CD14-positive monocyte (primary cell): Measurements from ENCODE around the gene MSI2. TPM values are rescaled to one million over a fixed set of nuclear protein-coding genes. Genes with fewer than 3 reads are reported as not detected.

Source experiments
- DNase-seq, 3 donors: peaks; one replicate each; pipeline ENCODE4 v3.0.0-alpha.2; 2011 to 2022
- H2AFZ ChIP-seq: 2 replicates; pipeline ENCODE4 v1.6.0; 2012; ENCODE audit warnings: mild to moderate bottlenecking, low read depth, low read length, inconsistent platforms; ENCODE audit not compliant: insufficient read depth, poor library complexity, severe bottlenecking
- H3K27ac ChIP-seq, 2 donors: 1 replicate in 1 of 2; 2 replicates in 1 of 2; pipeline ENCODE4 v1.5.1; 2012 to 2013; ENCODE audit warnings: low read length in 2 of 2, control low read depth in 1 of 2, inconsistent platforms in 1 of 2, low read depth in 1 of 2, mild to moderate bottlenecking in 1 of 2
- H3K27me3 ChIP-seq, 2 donors: one replicate each; pipeline versions ENCODE4 v1.6.0 to v1.6.1; 2011 to 2013; ENCODE audit warnings: low read length in 2 of 2; ENCODE audit not compliant: control insufficient read depth in 2 of 2, insufficient read depth in 2 of 2
- H3K36me3 ChIP-seq, 2 donors: replicated peaks in 1 of 2; 1 replicate in 1 of 2; 2 replicates in 1 of 2; pipeline versions ENCODE4 v1.5.1 to v1.6.1; 2012 to 2013; ENCODE audit warnings: low read length in 2 of 2, control low read depth in 1 of 2, inconsistent platforms in 1 of 2, mild to moderate bottlenecking in 1 of 2; ENCODE audit not compliant: insufficient read depth in 2 of 2, control insufficient read depth in 1 of 2
- H3K4me1 ChIP-seq, 2 donors: 1 replicate in 1 of 2; 2 replicates in 1 of 2; pipeline versions ENCODE4 v1.5.1 to v1.6.1; 2012 to 2013; ENCODE audit warnings: low read length in 2 of 2, control low read depth in 1 of 2, inconsistent platforms in 1 of 2, mild to moderate bottlenecking in 1 of 2, moderate library complexity in 1 of 2; ENCODE audit not compliant: insufficient read depth in 2 of 2, control insufficient read depth in 1 of 2
- H3K4me2 ChIP-seq: replicated peaks from 2 replicates; pipeline ENCODE3; 2012; ENCODE audit warnings: low read length, moderate library complexity, mild to moderate bottlenecking; ENCODE audit not compliant: poor library complexity, severe bottlenecking; ENCODE audit errors: extremely low read depth
- H3K4me3 ChIP-seq, 3 experiments: fragments of 200-600 bp in 1 of 3; sonication (generic) in 1 of 3; replicated peaks in 1 of 3; 1 replicate in 2 of 3; 2 replicates in 1 of 3; pipeline ENCODE4 v1.5.1; 2011 to 2013; ENCODE audit warnings: low read length in 3 of 3, mild to moderate bottlenecking in 3 of 3, control low read depth in 2 of 3, low read depth in 2 of 3, inconsistent platforms in 1 of 3, moderate library complexity in 1 of 3
- H3K79me2 ChIP-seq: 2 replicates; pipeline ENCODE4 v1.6.0; 2012; ENCODE audit warnings: mild to moderate bottlenecking, control low read depth, inconsistent platforms, low read length, moderate library complexity; ENCODE audit not compliant: insufficient read depth
- H3K9ac ChIP-seq: 2 replicates; pipeline ENCODE4 v1.6.0; 2017; ENCODE audit warnings: low read length, mild to moderate bottlenecking; ENCODE audit not compliant: insufficient read depth, poor library complexity, severe bottlenecking
- H3K9me3 ChIP-seq, 2 donors: replicated peaks in 1 of 2; 1 replicate in 1 of 2; 2 replicates in 1 of 2; pipeline versions ENCODE4 v1.5.1 to v1.6.1; 2012 to 2013; ENCODE audit warnings: low read length in 2 of 2, control low read depth in 1 of 2; ENCODE audit not compliant: control insufficient read depth in 1 of 2, insufficient read depth in 1 of 2
- H4K20me1 ChIP-seq: 2 replicates; pipeline ENCODE4 v1.6.0; 2012; ENCODE audit warnings: mild to moderate bottlenecking, low read length, control low read depth, moderate library complexity; ENCODE audit not compliant: insufficient read depth
- H3K27ac Mint-ChIP-seq, 7 donors: one replicate each; pipeline ENCODE4 v1.8.0; 2020; ENCODE audit warnings: mild to moderate bottlenecking in 7 of 7, mixed read lengths in 7 of 7, moderate library complexity in 6 of 7, inconsistent platforms in 2 of 7
- H3K27me3 Mint-ChIP-seq, 3 donors: one replicate each; pipeline ENCODE4 v1.8.0; 2021 to 2022; ENCODE audit warnings: low read depth in 3 of 3, mild to moderate bottlenecking in 3 of 3, mixed read lengths in 3 of 3, moderate library complexity in 3 of 3, inconsistent platforms in 1 of 3
- H3K36me3 Mint-ChIP-seq, 2 donors: one replicate each; pipeline ENCODE4 v1.8.0; 2020; ENCODE audit warnings: mixed read lengths in 2 of 2, inconsistent platforms in 1 of 2, mild to moderate bottlenecking in 1 of 2
- H3K4me1 Mint-ChIP-seq: one replicate; pipeline ENCODE4 v1.8.0; 2020; ENCODE audit warnings: mild to moderate bottlenecking, mixed read lengths
- H3K4me3 Mint-ChIP-seq, 2 donors: one replicate each; pipeline ENCODE4 v1.8.0; 2020; ENCODE audit warnings: mild to moderate bottlenecking in 2 of 2, mixed read lengths in 2 of 2, moderate library complexity in 1 of 2
- H3K9me3 Mint-ChIP-seq, 7 donors: one replicate each; pipeline ENCODE4 v1.8.0; 2020 to 2022; ENCODE audit warnings: mixed read lengths in 7 of 7, mild to moderate bottlenecking in 6 of 7, moderate library complexity in 6 of 7, inconsistent platforms in 2 of 7
- WGBS: methylation state at CpG from one replicate; pipeline ENCODE4 v1.1.5; 2013; ENCODE audit warnings: missing lambda C conversion rate; ENCODE audit not compliant: insufficient coverage; 5-methylcytosine and 5-hydroxymethylcytosine counted together
- intact Hi-C, 2 donors: fragments of 100-400 bp; cut with micrococcal nuclease; formaldehyde crosslinking; loops; one replicate each; pipeline versions ENCODE4 v1.15.0 to v1.15.1; 2023
- polyA plus RNA-seq, 3 donors: library from polyadenylated mRNA; depleted of rRNA in 1 of 3; unstranded in 2 of 3; stranded (reverse) in 1 of 3; fragments of 300-500 nt in 2 of 3; fragments of >200 nt in 1 of 3; fragmentation: Illumina TruSeq in 2 of 3; gene quantifications; 1 replicate in 2 of 3; 2 replicates in 1 of 3; pipeline ENCODE4 v1.2.3, GENCODE V29; 2012 to 2021
- TF ChIP-seq, protein P1 (sequence below): fragments of 200-600 bp; IDR thresholded peaks from one replicate; pipeline ENCODE4 v1.8.0; 2022; ENCODE audit warnings: antibody characterized with exemption, mild to moderate bottlenecking

MSI2 gene
- polyA plus RNA-seq, 3 donors, result 0.20 to 6.6 (median 0.37) TPM

- no peak overlapping the region for H2AFZ ChIP-seq
- H3K27me3 ChIP-seq, result no peaks in the 10 kb centered on the region
- Mint-ChIP-seq H3K4me1 (peaks cover 3% of the 10 kb centered on the region), H3K4me3 (no peak overlapping the region), H3K9me3 (no peaks in the 10 kb centered on the region), H3K27ac (no peak overlapping the region), H3K27me3 (peaks cover 0 to 2% (median 0%) of the 10 kb centered on the region in 3 donors), H3K36me3 (no peaks in the 10 kb centered on the region)
- H3K79me2 ChIP-seq, result no peaks in the 10 kb centered on the region
- H3K4me2 ChIP-seq, result no peak overlapping the region
- intact Hi-C loops, result no loop called here
- TF ChIP-seq, protein P1, sequence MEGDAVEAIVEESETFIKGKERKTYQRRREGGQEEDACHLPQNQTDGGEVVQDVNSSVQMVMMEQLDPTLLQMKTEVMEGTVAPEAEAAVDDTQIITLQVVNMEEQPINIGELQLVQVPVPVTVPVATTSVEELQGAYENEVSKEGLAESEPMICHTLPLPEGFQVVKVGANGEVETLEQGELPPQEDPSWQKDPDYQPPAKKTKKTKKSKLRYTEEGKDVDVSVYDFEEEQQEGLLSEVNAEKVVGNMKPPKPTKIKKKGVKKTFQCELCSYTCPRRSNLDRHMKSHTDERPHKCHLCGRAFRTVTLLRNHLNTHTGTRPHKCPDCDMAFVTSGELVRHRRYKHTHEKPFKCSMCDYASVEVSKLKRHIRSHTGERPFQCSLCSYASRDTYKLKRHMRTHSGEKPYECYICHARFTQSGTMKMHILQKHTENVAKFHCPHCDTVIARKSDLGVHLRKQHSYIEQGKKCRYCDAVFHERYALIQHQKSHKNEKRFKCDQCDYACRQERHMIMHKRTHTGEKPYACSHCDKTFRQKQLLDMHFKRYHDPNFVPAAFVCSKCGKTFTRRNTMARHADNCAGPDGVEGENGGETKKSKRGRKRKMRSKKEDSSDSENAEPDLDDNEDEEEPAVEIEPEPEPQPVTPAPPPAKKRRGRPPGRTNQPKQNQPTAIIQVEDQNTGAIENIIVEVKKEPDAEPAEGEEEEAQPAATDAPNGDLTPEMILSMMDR, result no peak
- no peaks in the 10 kb centered on the region for H3K4me1 ChIP-seq
- no peaks in the 10 kb centered on the region for H4K20me1 ChIP-seq
- WGBS, result no CpG with 5 or more reads among the region's 8 CpGs
- no peak overlapping the region for H3K9ac ChIP-seq
- no peaks in the 10 kb centered on the region for H3K9me3 ChIP-seq
- H3K4me3 ChIP-seq, result no peak overlapping the region
- DNase-seq, result no peak
- H3K27ac ChIP-seq, result no peak overlapping the region
- H3K36me3 ChIP-seq, result no peaks in the 10 kb centered on the region
These were observed 261.5 kb downstream of the MSI2 start for GRCh38 chr17:57517632-57518456.

GRCh38 chr17:57518587-57519581 is 262.6 kb downstream of the MSI2 start:
- Histone ChIP-seq H3K27ac (no peak overlapping the region), H3K4me2 (no peak overlapping the region), H3K4me1 (no peaks in the 10 kb centered on the region), H2AFZ (no peak overlapping the region), H3K9ac (no peak overlapping the region), H3K9me3 (no peaks in the 10 kb centered on the region), H3K36me3 (no peaks in the 10 kb centered on the region), H3K27me3 (no peaks in the 10 kb centered on the region), H3K4me3 (no peak overlapping the region), H3K79me2 (no peaks in the 10 kb centered on the region), H4K20me1 (no peaks in the 10 kb centered on the region)
- H3K4me3 Mint-ChIP-seq, result no peak overlapping the region
- H3K36me3 Mint-ChIP-seq, result no peaks in the 10 kb centered on the region
- TF ChIP-seq, protein P1, result no peak
- H3K27me3 Mint-ChIP-seq, result peaks cover 0 to 2% (median 0%) of the 10 kb centered on the region in 3 donors
- no peaks in the 10 kb centered on the region for H3K9me3 Mint-ChIP-seq
- H3K4me1 Mint-ChIP-seq, result peaks cover 3% of the 10 kb centered on the region
- no peak for DNase-seq
- intact Hi-C loops, result no loop called here
- WGBS, result 92% methylated on average over 17 of the region's 20 CpGs
- no peak overlapping the region for H3K27ac Mint-ChIP-seq
